HepG2 (cell line): Measurements from ENCODE around the gene TK2. TPM values are rescaled to one million over a fixed set of nuclear protein-coding genes. Genes with fewer than 3 reads are reported as not detected.
A peak's percentile ranks its signal among the peaks of the same experiment; 100 is the strongest.

Experiments
- BHLHE40 ChIP-seq: IDR thresholded peaks from 2 replicates; pipeline ENCODE4 v1.6.1; 2011; ENCODE audit warnings: low read length, improper control_type of control experiment
- EHMT2 ChIP-seq: fragments of 200-600 bp; sonication (generic); IDR thresholded peaks from 2 replicates; pipeline ENCODE4 v1.7.0; 2017; ENCODE audit warnings: antibody characterized with exemption, low read depth, low read length, borderline replicate concordance
- FUBP1 ChIP-seq: sonication (generic); formaldehyde crosslinking; IDR thresholded peaks from 2 replicates; pipeline ENCODE4 v1.5.1; 2020; ENCODE audit warnings: missing genetic modification reagents, mild to moderate bottlenecking, borderline replicate concordance
- GATA4 ChIP-seq: sonication (generic); IDR thresholded peaks from 2 replicates; pipeline ENCODE4 v1.6.1; 2016; ENCODE audit warnings: antibody characterized with exemption, low read depth, borderline replicate concordance
- HOMEZ ChIP-seq: IDR thresholded peaks from 2 replicates; pipeline ENCODE4 v1.6.1; 2016; ENCODE audit warnings: low read depth
- MED13 ChIP-seq: sonication (generic); formaldehyde crosslinking; IDR thresholded peaks from 2 replicates; pipeline ENCODE4 v1.5.0; 2020; ENCODE audit warnings: missing genetic modification reagents
- MLLT10 ChIP-seq: sonication (generic); formaldehyde crosslinking; IDR thresholded peaks from 2 replicates; pipeline ENCODE4 v1.4.0; 2020; ENCODE audit warnings: missing genetic modification reagents
- NCOA5 ChIP-seq: sonication (generic); formaldehyde crosslinking; IDR thresholded peaks from 2 replicates; pipeline ENCODE4 v1.4.0; 2020; ENCODE audit warnings: missing genetic modification reagents
- RARA ChIP-seq: IDR thresholded peaks from 2 replicates; pipeline ENCODE4 v1.6.1; 2016; ENCODE audit warnings: missing genetic modification reagents, missing compliant biosample characterization
- RBAK ChIP-seq: sonication (generic); formaldehyde crosslinking; IDR thresholded peaks from 2 replicates; pipeline ENCODE4 v1.5.1; 2020; ENCODE audit warnings: mild to moderate bottlenecking, missing genetic modification reagents
- SKI ChIP-seq: fragments of 450-650 bp; IDR thresholded peaks from one replicate; pipeline ENCODE4 v1.6.1; 2018; ENCODE audit warnings: mild to moderate bottlenecking; ENCODE audit not compliant: partially characterized antibody
- SNAPC2 ChIP-seq: sonication (generic); formaldehyde crosslinking; IDR thresholded peaks from 2 replicates; pipeline ENCODE4 v1.8.1; 2022; ENCODE audit warnings: mild to moderate bottlenecking, missing genetic modification reagents
- SNAPC4 ChIP-seq: sonication (generic); formaldehyde crosslinking; IDR thresholded peaks from 2 replicates; pipeline ENCODE4 v1.4.0; 2020; ENCODE audit warnings: mild to moderate bottlenecking, missing genetic modification reagents
- TRAFD1 ChIP-seq: sonication (generic); formaldehyde crosslinking; IDR thresholded peaks from 2 replicates; pipeline ENCODE4 v1.5.1; 2020; ENCODE audit warnings: missing genetic modification reagents, mild to moderate bottlenecking, borderline replicate concordance
- XRCC5 ChIP-seq: fragments of 200-400 bp; formaldehyde crosslinking; optimal IDR thresholded peaks from 2 replicates; pipeline ENCODE3; 2017; ENCODE audit warnings: mild to moderate bottlenecking, low read length
- ZGPAT ChIP-seq: IDR thresholded peaks from 2 replicates; pipeline ENCODE4 v1.6.1; 2016; ENCODE audit warnings: mild to moderate bottlenecking
- ZMAT3 ChIP-seq: sonication (generic); formaldehyde crosslinking; conservative IDR thresholded peaks from 2 replicates; pipeline ENCODE4 v1.7.0; 2021; ENCODE audit warnings: missing genetic modification reagents
- ZNF282 ChIP-seq: fragments of 450-650 bp; IDR thresholded peaks from 2 replicates; pipeline ENCODE4 v1.6.1; 2018; ENCODE audit not compliant: partially characterized antibody
- polyA plus RNA-seq, 8 experiments: library from polyadenylated mRNA; depleted of rRNA in 3 of 8; stranded (reverse) in 7 of 8; unstranded in 1 of 8; fragments of >200 nt; fragmentation: Illumina TruSeq in 4 of 8; extraction: Trizol in 4 of 8; gene quantifications; 2 replicates each; pipeline versions ENCODE4 v1.2.1 to v1.2.3, GENCODE V29; 2011 to 2016; ENCODE audit warnings: low read depth in 4 of 8, missing spikeins in 1 of 8, mixed read lengths in 1 of 8; ENCODE audit not compliant: insufficient read depth in 1 of 8
- total RNA-seq, 5 experiments: library from RNA; depleted of rRNA; stranded (reverse); fragments of >200 nt; fragmentation: Illumina TruSeq; extraction: Trizol; gene quantifications; 2 replicates each; pipeline ENCODE4 v1.2.3, GENCODE V29; 2016; ENCODE audit warnings: low read depth in 1 of 5

TK2 gene
- total and polyA plus RNA-seq, 2 of the 13 experiments (the other 11 are each of a cell fraction or from before 2014, with no cell fraction given), result 18.7 to 21.0 TPM

- TF ChIP-seq RBAK (CRISPR knock-in tag) (no peak), SNAPC2 (CRISPR knock-in tag) (no peak), MED13 (CRISPR knock-in tag) (no peak), FUBP1 (no peak), MLLT10 (CRISPR knock-in tag) (no peak), BHLHE40 (no peak), TRAFD1 (CRISPR knock-in tag) (no peak), ZGPAT (peak; percentile 68; the same call in 1 of the 2 replicates), NCOA5 (no peak), GATA4 (no peak), SNAPC4 (CRISPR knock-in tag) (no peak), HOMEZ (CRISPR knock-in tag) (no peak), EHMT2 (no peak), ZMAT3 (CRISPR knock-in tag) (peak; percentile 47; the same call in 1 of the 2 replicates), XRCC5 (no peak), SKI (peak; percentile 53), ZNF282 (no peak), RARA (CRISPR knock-in tag) (peak; percentile 80)
Measured at GRCh38 chr16:66512272-66513110, 37.4 kb downstream of the TK2 start (continued).
